A204.1 (cell line): Measurements from ENCODE around the gene NCAN.

ENCODE experiments used
- FAIRE-seq: peaks from 2 replicates; lab custom pipeline; 2012; peaks lifted over from hg19 to GRCh38; lab: Jason Lieb, UNC

Gene NCAN

GRCh38 chr19:19294914-19295313, 83.2 kb downstream of the NCAN start:
- no peak for FAIRE-seq

GRCh38 chr19:19296953-19297689, 85.4 kb downstream of the NCAN start:
- FAIRE-seq, result no peak

- FAIRE-seq, result no peak
These were observed 86.0 kb downstream of the NCAN start for GRCh38 chr19:19297759-19298158.

- FAIRE-seq, result no peak
These were observed 88.9 kb downstream of the NCAN start for GRCh38 chr19:19300613-19301012.
